Panc1 (cell line): ENCODE measurements around the gene USP4.
"Not testable (repeated sequence)": the region's sequence is repeated elsewhere in the genome, so short reads cannot be mapped to it uniquely, and the experiment has no call there.

Experiments
- CTCF ChIP-seq: fragments of 450-650 bp; IDR thresholded peaks from 2 replicates; pipeline ENCODE4 v1.5.1; 2017; ENCODE audit warnings: mild to moderate bottlenecking
- REST ChIP-seq, 2 experiments: IDR thresholded peaks; 2 replicates each; pipeline ENCODE4 v1.6.1; 2011 to 2012; ENCODE audit warnings: low read depth in 2 of 2, control low read depth in 1 of 2, low read length in 1 of 2, mild to moderate bottlenecking in 1 of 2, moderate library complexity in 1 of 2; ENCODE audit not compliant: insufficient read depth in 1 of 2

- not testable (repeated sequence) for TF ChIP-seq CTCF; REST (IDR thresholded peaks at IDR 0.05; ENCODE audit: insufficient read depth in 1 of 2, low read depth in 2 of 2, low read length in 1 of 2)
Measured at GRCh38 chr3:49240091-49240490, 99.8 kb downstream of the USP4 start.
